Activated naive CD8-positive, alpha-beta T cell (primary cell): ENCODE results near the gene SHROOM3.
A peak's percentile ranks its signal among the peaks of the same experiment; 100 is the strongest.

ENCODE experiments used
- H3K27ac Mint-ChIP-seq: one replicate; pipeline ENCODE4 v1.8.0; 2021; ENCODE audit warnings: mixed read lengths
- H3K27me3 Mint-ChIP-seq: one replicate; pipeline ENCODE4 v1.8.0; 2021; ENCODE audit warnings: mixed read lengths
- H3K36me3 Mint-ChIP-seq: one replicate; pipeline ENCODE4 v1.8.0; 2021; ENCODE audit warnings: mixed read lengths
- H3K4me1 Mint-ChIP-seq: one replicate; pipeline ENCODE4 v1.8.0; 2021; ENCODE audit warnings: low read depth, mixed read lengths
- H3K4me3 Mint-ChIP-seq: one replicate; pipeline ENCODE4 v1.8.0; 2021; ENCODE audit warnings: mild to moderate bottlenecking, mixed read lengths
- H3K9me3 Mint-ChIP-seq: one replicate; pipeline ENCODE4 v1.8.0; 2021; ENCODE audit warnings: low read depth, mixed read lengths

Gene SHROOM3

DNA sequence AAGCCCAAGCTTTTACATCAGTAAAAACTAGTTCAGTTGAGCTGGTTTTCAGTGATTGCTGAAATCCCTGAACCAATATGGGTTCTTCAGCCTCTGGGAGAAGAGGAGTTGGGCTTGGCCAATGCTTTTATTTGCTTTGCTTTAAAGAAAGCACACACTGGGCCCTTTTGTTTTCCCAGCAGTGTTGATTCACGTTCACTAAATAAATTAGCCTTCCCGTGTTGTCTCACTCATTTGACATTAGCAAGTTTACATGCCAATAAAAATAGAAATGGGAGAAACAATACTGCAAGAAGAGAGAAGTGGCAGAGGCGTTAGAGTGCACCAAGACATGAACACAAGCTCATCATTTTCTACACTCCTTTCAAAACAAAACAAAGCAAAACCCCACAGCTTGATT is 136.2 kb downstream of the SHROOM3 start:
- Mint-ChIP-seq H3K27me3 (peaks cover 24% of the 10 kb centered on the region), H3K27ac (no peak overlapping the region), H3K4me1 (no peaks in the 10 kb centered on the region), H3K9me3 (no peaks in the 10 kb centered on the region), H3K4me3 (no peak overlapping the region), H3K36me3 (no peaks in the 10 kb centered on the region)

DNA sequence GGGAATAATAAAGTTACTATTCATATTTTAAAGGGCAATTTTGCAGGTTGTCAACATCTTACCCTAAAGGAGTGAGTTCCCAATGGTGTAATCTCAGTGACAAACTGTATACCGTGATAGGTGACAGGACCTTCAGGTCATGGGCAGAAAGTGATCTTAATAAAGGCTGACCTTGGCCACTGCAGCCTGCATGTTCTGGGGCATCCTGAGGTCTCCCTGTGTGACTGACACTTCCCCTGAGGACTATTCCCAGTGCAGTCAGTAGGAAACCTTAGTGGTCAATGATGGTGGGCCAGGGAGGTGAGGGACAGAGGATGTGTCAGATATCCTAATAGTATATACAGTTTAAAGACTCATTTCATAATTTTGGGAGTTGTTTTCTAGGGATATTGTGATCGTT is 137.2 kb downstream of the SHROOM3 start:
- peaks cover 25% of the 10 kb centered on the region for H3K27me3 Mint-ChIP-seq
- H3K4me3 Mint-ChIP-seq, result no peak overlapping the region
- no peak overlapping the region for H3K27ac Mint-ChIP-seq
- H3K9me3 Mint-ChIP-seq, result no peaks in the 10 kb centered on the region
- no peaks in the 10 kb centered on the region for H3K4me1 Mint-ChIP-seq
- no peaks in the 10 kb centered on the region for H3K36me3 Mint-ChIP-seq

DNA sequence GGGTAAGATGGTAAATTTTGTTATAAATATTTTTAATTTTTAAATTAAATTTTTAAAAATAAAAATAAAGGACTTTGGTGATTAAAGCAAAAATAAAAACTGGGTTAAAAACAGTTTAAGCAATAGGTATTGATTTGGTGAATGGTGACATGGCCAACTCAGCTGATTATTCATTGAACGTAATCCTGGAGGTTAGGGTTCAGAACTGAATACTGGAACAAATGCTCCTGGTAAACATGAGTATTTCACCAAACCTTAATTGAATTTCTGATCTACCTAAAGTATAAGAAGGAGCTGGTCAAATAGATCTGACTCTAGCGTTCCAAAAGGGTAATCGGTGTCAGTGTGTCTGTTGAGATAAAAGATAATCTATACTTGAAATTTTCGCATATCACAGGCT is 141.8 kb downstream of the SHROOM3 start:
- Mint-ChIP-seq H3K4me1 (no peaks in the 10 kb centered on the region), H3K27me3 (peaks cover 28% of the 10 kb centered on the region), H3K9me3 (no peaks in the 10 kb centered on the region)

DNA sequence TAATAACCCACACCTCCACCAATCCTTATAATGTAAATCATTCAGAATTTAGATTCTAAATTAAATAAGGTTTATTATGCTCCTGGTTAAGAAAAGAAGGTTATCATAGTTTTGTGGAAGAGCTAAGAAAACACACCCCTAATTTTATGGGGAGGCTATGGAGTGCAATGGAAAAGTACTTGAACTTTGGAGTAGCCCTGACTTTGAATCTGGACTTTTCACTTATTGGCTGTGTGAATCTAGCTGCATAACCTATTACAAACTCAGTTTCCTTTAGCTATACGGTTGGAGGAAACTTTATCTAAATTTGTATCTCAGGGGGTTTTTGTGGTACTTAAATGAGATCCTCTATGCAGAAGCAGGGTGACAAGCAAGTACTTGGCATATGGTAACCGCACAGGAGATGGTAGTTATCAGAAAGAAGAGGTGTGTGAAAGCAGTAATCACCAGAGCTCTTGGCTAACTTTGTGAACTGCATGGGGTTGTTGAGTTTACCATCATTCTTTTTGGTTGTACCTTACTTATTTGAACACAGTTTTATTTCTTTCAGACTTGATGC is 143.1 kb downstream of the SHROOM3 start:
- Mint-ChIP-seq H3K4me3 (no peak overlapping the region), H3K9me3 (no peaks in the 10 kb centered on the region), H3K27ac (no peak overlapping the region), H3K36me3 (no peaks in the 10 kb centered on the region), H3K27me3 (peaks cover 37% of the 10 kb centered on the region), H3K4me1 (no peaks in the 10 kb centered on the region)

More for the DNA sequence above, 141.8 kb downstream of the SHROOM3 start:
- no peak overlapping the region for H3K4me3 Mint-ChIP-seq
- H3K27ac Mint-ChIP-seq, result no peak overlapping the region
- no peaks in the 10 kb centered on the region for H3K36me3 Mint-ChIP-seq

DNA sequence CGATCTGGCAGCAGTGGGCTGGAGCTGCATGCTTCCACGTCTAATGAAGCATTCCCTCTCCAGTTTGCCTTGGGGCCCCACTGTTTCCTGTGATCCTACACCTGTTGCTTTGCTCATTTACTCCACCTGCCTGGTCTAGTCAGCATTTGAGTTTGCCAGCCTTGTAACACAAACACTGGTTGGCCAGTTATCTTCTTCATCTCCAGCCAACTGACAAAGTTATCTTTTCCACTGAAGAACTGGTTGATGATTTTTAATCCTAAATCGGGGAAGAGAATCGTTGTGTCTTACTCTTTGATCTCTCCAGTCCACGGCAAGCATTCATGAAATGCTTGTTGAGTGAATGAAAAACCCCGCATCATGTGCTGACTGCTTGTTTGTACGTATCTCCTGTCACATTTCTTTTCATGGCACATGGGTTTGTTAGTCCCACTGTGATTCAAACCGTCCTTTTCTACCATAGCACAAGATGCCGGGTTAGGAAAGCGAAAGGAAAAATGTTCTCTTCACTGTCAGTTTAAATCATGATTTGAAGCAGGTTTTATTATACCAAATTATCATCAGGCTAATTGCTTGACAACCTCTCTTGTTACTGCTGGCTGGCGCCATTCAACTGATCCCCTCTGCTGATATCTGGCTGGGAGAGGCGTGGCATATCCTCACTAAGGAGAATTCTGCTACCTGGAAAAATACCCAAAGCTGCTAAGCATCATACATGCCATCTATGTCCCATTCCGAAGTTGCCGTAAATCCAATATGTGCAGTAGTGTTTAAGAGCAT is 144.8 kb downstream of the SHROOM3 start:
- peaks cover 29% of the 10 kb centered on the region for H3K27me3 Mint-ChIP-seq
- H3K4me1 Mint-ChIP-seq, result no peaks in the 10 kb centered on the region
- H3K36me3 Mint-ChIP-seq, result no peaks in the 10 kb centered on the region
- no peak overlapping the region for H3K4me3 Mint-ChIP-seq
- H3K9me3 Mint-ChIP-seq, result no peaks in the 10 kb centered on the region
- H3K27ac Mint-ChIP-seq, result no peak overlapping the region

DNA sequence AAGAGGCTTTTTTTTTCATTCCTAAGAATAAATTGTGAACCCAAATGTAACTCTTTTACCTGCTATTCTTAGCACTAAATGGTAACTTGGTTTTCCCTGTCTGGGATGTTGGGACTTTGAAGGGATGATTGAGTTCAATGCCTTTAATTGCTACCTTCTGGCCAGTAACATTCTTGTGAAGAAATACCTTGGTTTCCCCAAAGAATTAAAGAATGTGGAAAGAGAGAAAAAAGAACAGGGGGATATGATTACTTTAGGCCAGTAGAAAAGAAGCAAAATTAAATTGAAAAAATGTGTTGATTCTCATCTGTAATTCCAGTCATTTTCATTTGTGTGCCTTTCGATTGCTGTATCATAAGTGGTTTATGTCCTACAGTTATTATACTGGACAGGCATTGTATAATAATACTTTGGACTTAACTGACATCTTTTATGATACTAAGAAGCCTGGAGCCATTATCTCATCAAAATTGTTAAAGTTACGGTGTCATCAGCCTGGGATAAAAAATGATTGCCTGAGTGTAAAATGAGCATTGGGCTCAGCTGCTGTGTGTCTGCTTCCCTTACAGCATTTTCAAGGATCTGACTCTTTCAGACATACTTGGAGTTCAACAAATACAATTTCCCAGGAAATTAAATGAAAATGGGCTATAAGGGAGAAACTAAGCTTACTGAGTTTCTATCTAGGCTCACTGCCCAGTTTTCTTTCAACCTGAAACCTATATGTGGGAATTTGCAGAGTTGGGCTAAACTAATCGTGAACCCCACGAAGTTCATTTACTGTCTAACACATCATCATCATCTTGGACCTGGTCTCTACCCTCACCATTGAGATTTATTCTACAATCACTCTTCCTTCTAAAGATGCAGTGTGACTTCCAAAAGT is 146.3 kb downstream of the SHROOM3 start:
- peaks cover 28% of the 10 kb centered on the region for H3K27me3 Mint-ChIP-seq
- peaks cover 6% of the 10 kb centered on the region for H3K4me1 Mint-ChIP-seq
- H3K9me3 Mint-ChIP-seq, result no peaks in the 10 kb centered on the region
- no peak overlapping the region for H3K4me3 Mint-ChIP-seq
- H3K27ac Mint-ChIP-seq, result no peak overlapping the region
- H3K36me3 Mint-ChIP-seq, result no peaks in the 10 kb centered on the region

DNA sequence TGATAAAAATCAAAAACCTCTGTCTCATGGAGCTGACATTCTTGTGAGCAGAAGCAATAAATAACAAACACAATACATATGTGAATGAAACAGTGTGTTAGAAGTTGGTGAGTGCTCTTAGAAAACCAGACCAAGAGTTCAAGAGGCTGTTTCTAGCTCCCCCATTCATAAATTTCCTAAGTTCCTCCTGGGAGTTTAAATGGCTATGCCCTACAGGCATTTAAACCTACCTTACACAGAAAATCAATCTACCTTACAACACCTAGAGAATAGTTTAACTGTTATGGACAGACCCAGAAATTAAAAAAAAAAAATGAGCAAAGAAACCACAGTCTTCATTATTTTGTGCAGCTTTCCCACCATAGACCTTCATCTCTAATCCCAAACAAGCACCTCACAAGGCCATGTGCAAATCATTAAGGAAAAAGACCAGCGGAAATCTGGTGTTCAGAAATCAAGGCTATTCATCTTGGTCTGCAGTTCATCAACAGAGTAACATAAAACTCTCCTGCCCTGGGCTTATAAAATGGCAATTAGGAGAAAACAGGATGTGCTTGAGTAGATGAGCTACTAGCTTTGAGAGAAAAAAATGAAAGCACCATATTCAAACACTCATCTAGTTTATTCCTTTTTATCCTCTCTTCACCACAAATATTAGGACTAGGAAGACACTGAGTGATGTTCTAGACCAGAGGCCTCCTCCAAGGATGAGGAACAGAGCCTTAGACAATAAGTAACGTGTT is 147.2 kb downstream of the SHROOM3 start:
- Mint-ChIP-seq H3K27me3 (peaks cover 34% of the 10 kb centered on the region), H3K4me3 (no peak overlapping the region), H3K4me1 (peaks cover 7% of the 10 kb centered on the region), H3K9me3 (no peaks in the 10 kb centered on the region), H3K27ac (no peak overlapping the region), H3K36me3 (no peaks in the 10 kb centered on the region)

DNA sequence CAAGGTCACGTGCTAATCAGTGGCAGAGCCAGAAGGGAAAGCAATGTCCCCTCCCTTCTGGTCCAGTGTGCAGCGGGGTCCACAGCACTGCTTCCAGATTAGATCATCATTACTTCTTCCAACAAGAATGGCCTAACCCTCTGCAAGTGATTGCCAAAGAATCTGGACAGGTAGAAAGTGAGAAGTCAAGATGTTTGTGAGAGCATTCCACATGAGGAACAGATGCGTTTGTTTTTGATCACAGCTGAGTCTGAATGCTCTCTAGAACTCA is 147.7 kb downstream of the SHROOM3 start:
- no peak overlapping the region for H3K27ac Mint-ChIP-seq
- H3K27me3 Mint-ChIP-seq, result peaks cover 32% of the 10 kb centered on the region
- peaks cover 7% of the 10 kb centered on the region for H3K4me1 Mint-ChIP-seq
- H3K36me3 Mint-ChIP-seq, result no peaks in the 10 kb centered on the region
- H3K9me3 Mint-ChIP-seq, result no peaks in the 10 kb centered on the region
- H3K4me3 Mint-ChIP-seq, result no peak overlapping the region

DNA sequence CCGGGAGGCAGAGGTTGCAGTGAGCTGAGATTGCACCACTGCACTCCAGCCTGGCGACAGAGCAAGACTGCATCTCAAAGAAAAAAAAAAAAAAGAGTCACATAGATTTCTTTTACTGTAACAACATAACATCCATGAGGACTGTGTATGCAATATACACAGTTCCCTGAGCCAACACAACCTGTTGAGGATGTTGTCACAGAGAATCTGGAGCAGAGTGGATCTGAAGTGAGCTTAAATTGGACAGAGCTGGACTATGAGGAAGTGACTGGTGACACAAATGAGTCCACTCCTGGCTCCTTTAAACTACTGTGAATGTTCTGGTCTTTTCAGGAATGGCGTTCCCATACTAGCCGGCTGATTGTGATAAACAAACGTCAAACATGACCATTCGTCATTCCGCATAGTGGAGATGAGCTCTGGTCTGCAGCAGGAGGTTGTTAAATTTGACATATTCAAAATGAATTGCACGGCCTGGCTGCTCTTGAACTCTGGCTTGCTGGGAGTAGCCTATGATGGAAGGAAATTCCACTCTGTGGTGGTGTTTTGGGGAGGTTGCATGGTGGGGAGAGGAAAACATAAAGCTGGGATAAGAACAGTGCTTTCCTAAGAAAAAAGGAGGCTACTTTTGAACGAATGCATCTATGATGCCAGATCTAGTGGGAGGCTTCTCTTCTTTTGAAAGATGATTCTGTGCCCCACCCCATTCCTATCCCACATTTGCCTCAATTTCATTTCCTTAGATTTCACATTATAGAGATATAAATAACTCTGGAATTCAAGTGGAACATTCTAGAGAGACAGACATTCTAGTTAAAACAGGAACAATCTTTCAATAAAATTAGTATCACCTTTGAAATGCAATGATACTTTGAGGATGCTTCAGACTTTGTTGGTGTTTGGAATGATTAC is 149.5 kb downstream of the SHROOM3 start:
- Mint-ChIP-seq H3K27me3 (peaks cover 34% of the 10 kb centered on the region), H3K9me3 (no peaks in the 10 kb centered on the region), H3K27ac (no peak overlapping the region), H3K4me1 (peaks cover 7% of the 10 kb centered on the region), H3K4me3 (no peak overlapping the region), H3K36me3 (no peaks in the 10 kb centered on the region)

DNA sequence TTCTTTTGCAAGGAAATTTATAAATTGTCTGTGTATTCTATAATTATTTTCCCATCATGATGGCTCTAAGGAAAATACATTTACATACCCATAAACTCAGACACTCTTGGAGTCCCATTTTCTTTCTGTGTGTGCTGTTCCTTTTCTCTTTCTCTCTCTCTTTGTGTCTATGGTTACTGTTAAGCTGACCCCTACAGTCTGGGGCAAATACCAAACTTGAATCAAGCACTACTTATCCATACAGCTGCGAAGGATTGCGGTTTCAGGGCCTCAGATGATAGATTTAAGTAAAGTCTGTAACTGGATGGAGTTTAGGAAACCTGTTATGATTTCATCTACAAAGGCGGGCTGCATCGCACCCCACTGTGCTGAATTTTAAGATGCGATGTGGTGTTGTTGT is 150.2 kb downstream of the SHROOM3 start:
- H3K4me3 Mint-ChIP-seq, result no peak overlapping the region

DNA sequence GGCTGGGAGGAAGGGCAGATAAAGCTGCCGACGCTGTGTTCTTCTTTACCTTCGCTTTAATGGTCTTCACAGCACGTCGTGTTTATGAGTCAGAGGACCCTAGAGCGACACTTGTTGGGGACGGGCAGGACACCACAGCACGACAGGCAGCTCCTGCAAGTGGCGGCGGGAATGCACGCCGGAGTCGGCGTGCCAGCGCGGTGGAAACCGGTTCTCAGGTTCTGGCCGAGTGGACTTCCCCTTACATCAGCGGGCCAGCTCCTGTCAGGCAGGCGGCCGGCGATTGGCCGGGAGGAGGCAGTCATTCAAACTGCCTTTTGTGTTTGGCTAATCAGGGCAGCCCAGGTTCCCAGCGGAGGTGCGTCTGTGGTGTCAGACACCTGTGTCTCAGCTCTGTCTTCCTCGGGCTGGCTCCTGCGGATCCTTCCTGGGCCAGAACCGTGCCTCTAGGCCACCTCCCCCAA is 150.9 kb downstream of the SHROOM3 start:
- Mint-ChIP-seq H3K9me3 (no peaks in the 10 kb centered on the region), H3K4me3 (peak overlapping the region; percentile 58), H3K27ac (no peak overlapping the region), H3K4me1 (peaks cover 7% of the 10 kb centered on the region), H3K27me3 (peaks cover 33% of the 10 kb centered on the region), H3K36me3 (no peaks in the 10 kb centered on the region)

More for the DNA sequence above, 150.2 kb downstream of the SHROOM3 start:
- H3K9me3 Mint-ChIP-seq, result no peaks in the 10 kb centered on the region
- peaks cover 7% of the 10 kb centered on the region for H3K4me1 Mint-ChIP-seq
- H3K36me3 Mint-ChIP-seq, result no peaks in the 10 kb centered on the region
- H3K27me3 Mint-ChIP-seq, result peaks cover 32% of the 10 kb centered on the region
- no peak overlapping the region for H3K27ac Mint-ChIP-seq

DNA sequence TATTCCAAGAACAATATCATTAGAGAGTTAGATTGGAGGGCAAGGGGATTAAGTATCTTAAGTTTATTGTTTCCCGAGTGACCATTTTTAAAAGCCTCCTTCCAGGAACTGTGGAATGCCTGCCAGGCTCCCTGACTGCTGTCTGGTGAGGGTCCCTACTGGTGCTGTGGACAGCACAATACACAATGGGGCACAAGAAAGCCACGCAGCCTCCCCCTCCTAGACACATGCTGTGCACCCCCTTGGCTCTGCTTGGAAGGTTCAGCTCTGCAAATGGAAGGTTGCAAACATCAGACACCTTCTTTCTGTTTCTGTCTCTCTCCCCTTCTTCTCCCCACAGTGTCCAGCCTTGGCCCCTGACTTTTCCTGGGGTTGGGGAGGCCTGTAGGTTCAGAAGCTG is 153.2 kb downstream of the SHROOM3 start:
- no peak overlapping the region for H3K27ac Mint-ChIP-seq
- H3K4me3 Mint-ChIP-seq, result no peak overlapping the region
- no peaks in the 10 kb centered on the region for H3K9me3 Mint-ChIP-seq
- H3K36me3 Mint-ChIP-seq, result no peaks in the 10 kb centered on the region
- peaks cover 29% of the 10 kb centered on the region for H3K27me3 Mint-ChIP-seq
- peaks cover 7% of the 10 kb centered on the region for H3K4me1 Mint-ChIP-seq

DNA sequence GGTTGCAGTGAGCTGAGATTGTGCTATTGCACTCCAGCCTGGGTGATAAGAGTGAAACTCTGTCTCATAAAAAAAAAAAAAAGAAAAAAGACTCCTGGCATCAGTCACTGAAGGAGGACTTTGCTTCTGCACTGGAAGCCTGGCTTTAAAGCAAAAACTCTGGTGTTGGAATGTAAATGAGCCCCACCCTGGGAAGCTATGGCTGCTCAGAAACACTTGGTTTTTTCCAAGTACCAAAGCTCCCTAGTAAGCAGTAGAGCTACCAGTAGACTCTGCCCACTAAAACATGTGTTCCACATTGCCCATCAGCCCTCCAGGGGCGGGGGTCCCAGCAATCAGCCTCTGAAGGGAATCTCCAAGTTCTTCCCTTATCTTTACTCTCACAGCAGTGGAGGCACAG is 154.4 kb downstream of the SHROOM3 start:
- H3K4me1 Mint-ChIP-seq, result peaks cover 7% of the 10 kb centered on the region
- no peaks in the 10 kb centered on the region for H3K9me3 Mint-ChIP-seq

More for the DNA sequence above, 154.4 kb downstream of the SHROOM3 start:
- no peak overlapping the region for H3K4me3 Mint-ChIP-seq
- H3K36me3 Mint-ChIP-seq, result no peaks in the 10 kb centered on the region
- no peak overlapping the region for H3K27ac Mint-ChIP-seq
- H3K27me3 Mint-ChIP-seq, result peaks cover 28% of the 10 kb centered on the region
